ENCODE results near the gene SLC52A3.

GRCh38 chr20:741620-742019 is 26.7 kb downstream of the SLC52A3 start:
- TF ChIP-seq CTCF (conservative IDR thresholded peaks at IDR 0.05) (no peak), ZFX (IDR thresholded peaks at IDR 0.05) (no peak)
